Fibroblast of peridontal ligament (primary cell): Measurements from ENCODE around the gene MLST8.
A peak's percentile ranks its signal among the peaks of the same experiment; 100 is the strongest.
"Not testable (repeated sequence)": the region's sequence is repeated elsewhere in the genome, so short reads cannot be mapped to it uniquely, and the experiment has no call there.

Source experiments
- DNase-seq: peaks from one replicate; pipeline ENCODE4 v3.0.0-alpha.2; 2010; ENCODE audit errors: extremely low read depth

MLST8 gene

GRCh38 chr16:2244926-2245795 lies 39.9 kb downstream of the MLST8 start:
- no peak for DNase-seq

GRCh38 chr16:2246301-2246885 lies 41.1 kb downstream of the MLST8 start:
- no peak for DNase-seq

DNA sequence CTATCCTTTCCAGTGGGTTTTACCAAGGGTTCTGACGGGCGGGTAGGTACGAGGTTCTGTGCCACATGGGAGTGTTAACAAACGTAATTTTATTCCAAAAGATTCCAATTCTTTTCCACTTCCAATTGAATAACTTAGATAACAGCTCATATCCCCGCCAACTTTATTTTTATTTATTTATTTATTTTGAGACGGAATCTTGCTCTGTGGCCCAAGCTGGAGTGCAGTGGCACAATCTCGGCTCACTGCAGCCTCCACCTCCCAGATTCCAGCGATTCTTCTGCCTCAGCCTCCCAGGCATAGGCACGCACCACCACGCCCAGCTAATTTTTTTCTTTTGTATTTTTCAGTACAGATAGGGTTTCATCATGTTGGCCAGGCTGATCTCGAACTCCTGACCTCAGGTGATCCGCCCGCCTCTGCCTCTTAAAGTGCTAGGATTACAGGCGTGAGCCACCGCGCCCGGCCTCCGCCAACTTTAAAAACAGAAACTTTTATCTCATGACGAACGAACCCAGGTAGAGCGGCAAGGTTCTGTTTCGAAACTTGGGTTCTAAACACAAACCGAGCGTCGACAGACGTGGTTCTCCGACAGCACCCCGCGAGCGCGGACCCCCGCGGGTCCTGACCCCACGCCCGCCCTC lies 45.5 kb downstream of the MLST8 start:
- DNase-seq = peak; percentile 12

- peak; percentile 92 for DNase-seq
Observed at GRCh38 chr16:2251296-2252111, 46.2 kb downstream of the MLST8 start, which contains the start of gene ECI1. ECI1 (minus strand) TSS chr16:2251587; CDS start chr16:2251566, 21 bp downstream.

- no peak for DNase-seq
Observed at GRCh38 chr16:2252806-2253148, 47.5 kb downstream of the MLST8 start.

DNA sequence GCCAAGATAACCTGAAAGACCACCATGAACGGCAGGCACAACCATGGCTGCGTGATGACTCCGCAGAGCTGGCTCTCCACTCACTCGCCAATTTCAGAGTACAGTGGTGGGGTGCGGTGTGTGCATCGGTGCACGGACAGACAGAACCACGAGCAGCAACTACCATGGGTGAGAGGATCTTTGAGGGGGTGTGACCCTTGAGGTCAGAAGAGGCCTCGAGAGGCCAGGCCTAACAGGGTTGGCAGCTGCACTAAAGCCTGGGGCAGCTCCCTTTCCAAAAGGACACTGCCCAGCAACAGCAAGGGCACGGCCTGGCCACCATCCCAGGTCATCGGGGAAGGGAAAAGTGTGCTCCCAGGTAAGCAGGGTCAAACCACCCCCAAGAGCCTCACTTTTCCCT lies 48.0 kb downstream of the MLST8 start:
- no peak for DNase-seq

DNA sequence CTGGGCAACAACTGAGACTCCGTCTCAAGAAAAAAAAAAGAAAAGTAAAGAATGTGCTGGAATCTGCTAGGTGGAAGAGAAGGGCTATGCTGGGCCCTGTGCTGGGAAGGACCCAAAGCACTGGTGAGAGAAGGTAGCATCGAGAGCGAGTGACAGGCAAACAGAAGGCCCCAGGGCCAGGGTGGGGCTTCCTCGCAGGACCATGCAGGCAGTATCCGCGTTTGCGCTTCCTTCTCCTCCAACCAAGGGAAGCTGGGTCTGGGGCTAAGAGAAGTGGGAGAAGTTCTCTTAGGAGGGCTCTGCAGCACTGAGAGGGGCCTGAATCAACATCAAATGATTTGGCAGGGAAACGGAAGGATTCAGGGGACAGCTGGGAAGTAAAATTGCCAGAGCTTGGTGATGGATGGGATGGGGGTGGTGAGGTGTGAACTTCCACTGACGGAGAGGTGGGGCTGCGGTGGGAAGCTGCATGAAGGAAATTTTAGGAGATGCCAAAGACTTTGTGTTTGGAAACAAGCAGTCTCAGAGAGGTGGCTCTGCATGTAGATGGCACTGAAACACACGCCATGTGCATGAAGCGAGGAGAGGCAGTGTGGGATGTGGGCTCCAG lies 51.4 kb downstream of the MLST8 start:
- no peak for DNase-seq

DNA sequence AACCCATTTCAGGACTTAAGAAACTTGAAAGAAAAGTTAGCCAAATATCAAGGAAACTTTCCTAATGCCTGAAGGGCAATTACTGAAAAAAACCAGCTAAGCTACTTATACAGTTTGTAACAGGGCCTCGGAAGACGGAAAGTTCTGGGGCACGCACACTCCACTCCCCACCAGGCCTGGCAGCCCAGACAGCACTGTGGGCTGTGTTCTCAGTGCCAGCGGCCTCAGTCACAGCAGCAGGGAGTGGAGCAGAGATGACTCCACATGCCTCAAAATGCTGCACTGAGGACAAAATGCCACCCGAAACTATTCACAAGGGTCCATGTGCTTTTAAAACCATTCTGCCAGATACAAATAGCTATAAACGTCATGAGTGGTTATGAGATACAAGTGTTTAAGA lies 52.5 kb downstream of the MLST8 start:
- no peak for DNase-seq

DNA sequence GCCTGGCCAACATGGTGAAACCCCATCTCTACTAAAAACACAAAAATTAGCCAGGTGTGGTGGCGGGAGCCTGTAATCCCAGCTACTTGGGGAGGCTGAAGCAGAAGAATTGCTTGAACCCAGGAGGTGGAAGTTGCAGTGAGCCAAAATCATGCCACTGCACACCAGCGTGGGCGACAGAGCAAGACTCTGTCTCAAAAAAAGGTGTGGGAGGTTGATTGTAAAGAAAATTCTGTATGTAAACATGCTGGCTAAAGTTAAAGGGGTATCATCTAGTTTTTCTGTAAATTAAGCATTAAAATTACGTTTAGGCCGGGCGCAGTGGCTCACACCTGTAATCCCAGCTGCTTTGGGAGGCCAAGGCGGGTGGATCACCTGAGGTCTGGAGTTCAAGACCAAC lies 53.3 kb downstream of the MLST8 start:
- DNase-seq = not testable (repeated sequence)
